ENCODE data around the gene ABCA1. TPM values are rescaled to one million over a fixed set of nuclear protein-coding genes. Genes with fewer than 3 reads are reported as not detected.
"Not testable (repeated sequence)": the region's sequence is repeated elsewhere in the genome, so short reads cannot be mapped to it uniquely, and the experiment has no call there.

Gene ABCA1
- total RNA-seq, 1 donor from 2014 or later: 36.5 TPM

DNA sequence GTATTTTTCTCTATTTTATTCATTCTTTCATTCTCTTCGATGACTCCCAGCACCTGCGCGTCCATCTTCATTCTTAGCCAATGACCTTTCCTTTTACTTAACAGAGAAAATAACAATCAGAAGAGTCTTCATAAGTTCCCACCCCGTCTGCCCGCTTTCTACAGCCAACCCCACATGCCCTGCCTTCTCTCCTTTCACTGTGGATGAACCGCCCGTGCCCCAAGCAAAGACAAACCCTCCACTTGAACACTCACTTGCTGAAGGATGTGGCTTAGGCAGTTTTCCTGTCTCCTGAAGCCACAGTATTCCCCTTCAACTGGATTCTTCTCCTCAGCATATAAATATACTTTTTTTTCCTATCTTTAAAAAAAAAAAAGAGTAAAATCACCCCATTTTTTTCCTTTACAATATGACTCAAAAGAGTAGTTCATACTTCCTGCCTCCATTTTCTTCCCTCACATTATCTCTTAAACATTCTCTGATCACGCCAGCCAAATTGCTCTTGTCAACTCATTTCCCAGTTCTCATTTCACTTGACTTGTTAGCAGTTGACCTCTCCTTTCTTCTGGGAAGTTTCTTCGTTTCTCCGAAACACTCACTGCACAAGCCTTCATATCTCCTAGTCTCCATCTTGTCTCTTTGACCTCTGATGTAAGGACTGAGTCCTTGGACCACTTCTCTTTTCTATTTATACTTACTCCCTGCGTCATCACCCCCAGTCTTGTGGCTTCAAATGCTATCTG lies 153.0 kb downstream of the ABCA1 start:
- DNase-seq (ENCODE audit: extremely low read depth, low read depth, low spot score): no peak

DNA sequence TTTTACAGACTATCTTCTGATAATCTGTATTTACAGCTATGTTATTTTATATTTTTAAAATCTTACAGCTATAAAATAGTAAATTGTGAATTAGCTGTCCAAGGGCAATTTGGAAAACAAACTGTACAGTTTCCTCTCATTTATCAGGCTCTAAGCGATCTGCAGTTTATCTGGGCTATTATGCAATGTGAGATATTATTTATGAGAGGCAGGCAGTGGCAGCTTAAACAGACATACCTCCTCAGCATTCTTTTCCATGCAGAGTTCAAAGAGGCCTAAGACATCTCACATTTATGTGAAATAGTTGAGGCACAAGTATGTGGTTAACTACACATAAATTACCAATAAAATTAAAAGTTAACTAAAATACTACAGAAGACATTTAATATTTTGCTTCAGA lies 153.8 kb downstream of the ABCA1 start:
- no peak for DNase-seq (ENCODE audit: extremely low read depth, low read depth, low spot score)

DNA sequence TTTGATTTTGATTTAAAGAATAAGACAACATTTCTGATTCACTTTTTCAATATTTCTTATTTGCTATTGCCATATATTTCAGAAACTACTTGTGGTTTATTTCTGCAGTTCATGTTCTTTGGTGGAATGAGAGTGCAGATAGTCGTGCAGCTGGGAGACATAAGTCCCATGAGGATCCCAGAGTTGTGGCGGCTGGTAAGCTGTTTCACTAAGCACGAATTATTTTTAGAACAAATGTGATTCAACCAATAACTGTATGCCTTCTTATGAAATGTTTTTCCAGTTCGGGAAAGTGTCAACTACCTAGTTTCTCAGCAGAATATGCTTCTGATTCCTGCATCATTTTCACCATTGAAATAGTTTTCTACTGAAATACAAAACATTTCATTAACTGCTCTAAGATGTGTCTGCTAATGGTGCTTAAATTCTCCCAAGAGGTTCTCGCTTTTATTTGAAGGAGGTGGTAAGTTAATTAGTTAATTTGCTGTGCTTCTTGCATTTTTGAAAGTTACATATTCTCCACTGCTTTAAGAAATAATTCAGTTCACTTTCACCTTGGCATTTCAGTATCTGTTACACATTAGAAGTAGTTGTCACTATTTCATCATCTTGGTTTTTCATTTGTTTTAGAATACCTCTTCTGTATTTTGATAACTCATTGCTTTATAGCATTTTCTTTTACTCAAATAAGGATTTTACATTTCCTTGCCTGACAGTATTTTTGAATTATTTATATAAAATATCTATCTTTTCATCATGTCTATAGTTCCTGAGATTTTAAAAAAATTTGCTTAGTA lies 155.0 kb downstream of the ABCA1 start:
- no peak for DNase-seq (ENCODE audit: extremely low read depth, low read depth, low spot score)

DNA sequence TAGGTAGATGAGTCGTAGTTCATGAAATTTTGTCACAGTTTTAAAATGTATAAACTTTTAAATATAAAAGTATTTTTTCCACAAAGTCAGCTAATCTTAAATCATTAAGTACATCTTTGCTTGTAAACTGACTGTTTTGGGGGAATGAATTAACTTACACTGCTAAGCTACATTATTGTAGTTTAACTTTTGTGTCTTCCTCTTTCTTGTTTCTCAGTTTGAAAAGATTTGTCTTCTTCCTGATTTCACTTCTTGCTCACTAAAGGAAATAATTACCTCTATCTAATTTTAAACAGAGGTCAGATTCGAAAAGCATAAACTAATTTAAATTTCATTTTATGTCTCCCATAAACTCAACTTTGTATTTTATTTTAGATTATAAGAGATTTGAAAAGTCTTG lies 158.3 kb downstream of the ABCA1 start:
- DNase-seq (ENCODE audit: extremely low read depth, low read depth, low spot score): no peak

DNA sequence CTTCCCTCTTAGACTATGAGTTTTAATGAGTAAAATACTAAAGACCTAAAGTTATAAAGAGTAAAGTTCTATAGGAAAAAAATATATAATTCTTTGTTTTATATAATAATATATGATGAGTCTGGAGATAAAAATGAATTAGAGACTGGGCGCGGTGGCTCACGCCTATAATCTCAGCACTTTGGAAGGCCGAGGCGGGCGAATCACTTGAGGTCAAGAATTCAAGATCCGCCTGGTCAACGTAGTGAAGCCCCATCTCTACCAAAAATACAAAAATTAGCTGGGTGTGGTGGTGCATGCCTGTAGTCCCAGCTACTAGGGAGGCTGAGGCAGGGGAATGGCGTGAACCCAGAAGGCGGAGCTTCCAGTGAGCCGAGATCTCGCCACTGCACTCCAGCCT lies 158.9 kb downstream of the ABCA1 start:
- not testable (repeated sequence) for DNase-seq (ENCODE audit: extremely low read depth, low read depth, low spot score)

DNA sequence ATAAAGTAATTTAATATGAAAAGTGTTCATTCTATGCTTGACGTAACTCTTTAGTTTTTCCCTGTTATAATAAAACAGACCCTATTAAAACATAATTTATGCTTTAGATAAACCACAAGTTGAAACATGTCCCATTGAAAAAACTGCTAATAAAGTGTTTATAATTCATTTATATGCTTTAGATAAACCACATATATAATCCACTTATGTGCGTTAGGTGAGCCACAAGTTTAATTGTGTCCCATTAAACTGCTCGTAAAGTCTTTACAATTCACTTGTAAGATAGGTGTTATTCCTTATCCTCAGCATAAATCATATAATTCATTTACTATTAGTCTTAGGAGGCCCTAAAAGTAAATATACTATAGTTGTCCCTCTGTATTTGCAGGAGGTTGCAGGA lies 160.4 kb downstream of the ABCA1 start:
- DNase-seq (ENCODE audit: extremely low read depth, low read depth, low spot score): no peak

DNA sequence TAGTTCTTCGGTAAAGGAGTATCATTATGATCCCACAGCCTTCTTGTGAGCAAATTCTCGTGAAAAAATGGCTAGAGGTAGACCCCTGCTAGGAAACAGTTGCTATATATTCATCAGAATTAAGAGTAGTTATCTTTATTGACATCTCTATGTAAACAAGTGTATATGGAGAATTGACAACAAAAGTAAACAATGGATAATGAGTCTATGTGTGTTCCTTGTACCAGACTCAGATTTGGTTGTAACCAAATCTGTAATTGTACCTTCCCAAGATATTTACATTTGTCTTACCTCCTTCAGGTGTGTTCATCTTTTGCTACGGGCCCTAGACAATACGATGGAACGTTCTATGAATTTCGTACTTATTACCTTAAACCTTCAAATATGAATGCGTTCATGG lies 161.9 kb downstream of the ABCA1 start:
- no peak for DNase-seq (ENCODE audit: extremely low read depth, low read depth, low spot score)

DNA sequence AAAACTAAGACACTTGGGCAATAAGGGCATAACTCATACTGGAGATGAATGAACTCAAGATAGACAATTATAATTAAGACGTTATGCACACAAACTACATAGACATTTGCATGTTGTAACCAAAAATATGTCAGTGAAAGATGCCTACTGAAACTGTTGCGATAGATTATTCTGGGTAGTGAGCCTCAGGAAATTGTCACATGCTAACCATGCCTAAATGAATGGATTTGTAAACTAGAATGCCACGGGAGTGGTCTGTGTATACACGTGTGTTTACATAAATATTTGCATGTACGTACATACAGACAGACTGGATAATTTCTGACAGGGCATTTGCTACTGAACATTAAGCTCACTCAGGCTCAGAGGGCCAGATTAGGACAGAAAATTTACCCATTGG lies 162.8 kb downstream of the ABCA1 start:
- DNase-seq (ENCODE audit: extremely low read depth, low read depth, low spot score): no peak

DNA sequence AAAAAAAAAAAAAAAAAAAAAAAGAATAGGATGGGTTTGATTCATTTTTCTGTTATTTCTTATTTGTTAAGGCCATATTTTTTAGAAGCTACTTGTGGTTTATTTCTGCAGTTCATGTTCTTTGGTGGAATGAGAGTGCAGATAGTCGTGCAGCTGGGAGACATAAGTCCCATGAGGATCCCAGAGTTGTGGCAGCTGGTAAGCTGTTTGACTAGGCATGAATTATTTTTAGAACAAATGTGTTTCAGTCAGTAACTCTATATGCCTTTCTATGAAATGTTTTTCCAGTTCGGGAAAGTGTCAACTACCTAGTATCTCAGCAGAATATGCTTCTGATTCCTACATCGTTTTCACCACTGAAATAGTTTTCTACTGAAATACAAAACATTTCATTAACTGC lies 169.0 kb downstream of the ABCA1 start:
- no peak for DNase-seq (ENCODE audit: extremely low read depth, low read depth, low spot score)

DNA sequence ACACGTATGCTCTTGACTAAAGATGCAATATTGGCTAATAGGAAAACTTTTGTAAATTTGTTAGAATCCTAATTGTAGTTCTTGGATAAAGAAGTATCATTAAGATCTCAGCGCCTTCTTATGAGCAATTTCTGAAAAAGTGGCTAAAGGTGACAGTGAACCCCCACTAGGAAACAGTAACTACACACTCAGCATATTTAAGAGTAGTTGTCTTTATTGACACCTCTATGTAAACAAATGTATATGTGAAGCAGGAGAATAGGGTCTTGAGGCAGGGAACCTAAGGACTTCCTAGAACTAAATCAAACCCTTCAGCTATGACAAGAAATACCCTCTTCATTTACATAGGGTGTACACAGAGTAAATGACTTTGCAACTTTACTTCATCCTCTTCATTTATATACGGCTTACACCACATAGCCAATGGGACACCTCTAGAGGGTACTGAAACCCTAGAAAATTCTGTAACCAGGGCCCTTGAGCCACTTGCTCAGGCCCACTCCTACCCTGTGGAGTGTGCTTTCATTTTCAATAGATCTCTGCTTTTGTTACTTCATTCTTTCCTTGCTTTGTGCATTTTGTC lies 177.7 kb downstream of the ABCA1 start:
- no peak for DNase-seq (ENCODE audit: extremely low read depth, low read depth, low spot score)

DNA sequence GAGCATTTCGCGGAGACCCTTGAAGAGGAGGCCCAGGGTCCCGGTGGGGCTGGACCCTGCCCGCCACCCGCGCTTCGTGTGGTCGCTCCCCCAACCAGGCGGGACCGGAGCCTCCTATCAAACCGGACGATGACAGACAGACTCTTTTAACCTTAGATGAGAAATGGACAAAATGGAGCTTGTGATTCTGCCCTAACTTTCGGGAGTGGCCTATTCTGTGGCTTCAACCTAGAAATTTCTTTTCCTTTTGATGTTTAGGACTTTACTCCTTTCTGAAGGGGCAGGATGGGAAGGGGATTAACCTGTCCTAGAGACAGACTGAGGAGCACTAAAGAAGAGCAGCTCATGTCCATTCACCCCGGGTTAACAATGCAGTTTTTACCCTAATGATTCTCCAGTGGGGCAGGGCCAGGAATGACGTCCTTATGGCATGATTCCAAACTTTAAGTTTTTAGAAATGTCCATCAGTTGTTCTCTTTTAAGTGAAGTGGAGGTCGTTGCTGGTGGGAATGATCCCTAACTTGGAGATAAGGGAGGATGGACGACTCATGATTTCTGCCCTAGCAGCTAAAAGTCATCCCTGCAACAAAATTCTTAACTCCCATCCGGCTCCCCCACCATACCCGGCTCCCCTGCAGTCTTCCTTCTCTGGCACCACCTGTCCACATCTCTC lies 179.5 kb downstream of the ABCA1 start:
- no peak for DNase-seq (ENCODE audit: extremely low read depth, low read depth, low spot score)

DNA sequence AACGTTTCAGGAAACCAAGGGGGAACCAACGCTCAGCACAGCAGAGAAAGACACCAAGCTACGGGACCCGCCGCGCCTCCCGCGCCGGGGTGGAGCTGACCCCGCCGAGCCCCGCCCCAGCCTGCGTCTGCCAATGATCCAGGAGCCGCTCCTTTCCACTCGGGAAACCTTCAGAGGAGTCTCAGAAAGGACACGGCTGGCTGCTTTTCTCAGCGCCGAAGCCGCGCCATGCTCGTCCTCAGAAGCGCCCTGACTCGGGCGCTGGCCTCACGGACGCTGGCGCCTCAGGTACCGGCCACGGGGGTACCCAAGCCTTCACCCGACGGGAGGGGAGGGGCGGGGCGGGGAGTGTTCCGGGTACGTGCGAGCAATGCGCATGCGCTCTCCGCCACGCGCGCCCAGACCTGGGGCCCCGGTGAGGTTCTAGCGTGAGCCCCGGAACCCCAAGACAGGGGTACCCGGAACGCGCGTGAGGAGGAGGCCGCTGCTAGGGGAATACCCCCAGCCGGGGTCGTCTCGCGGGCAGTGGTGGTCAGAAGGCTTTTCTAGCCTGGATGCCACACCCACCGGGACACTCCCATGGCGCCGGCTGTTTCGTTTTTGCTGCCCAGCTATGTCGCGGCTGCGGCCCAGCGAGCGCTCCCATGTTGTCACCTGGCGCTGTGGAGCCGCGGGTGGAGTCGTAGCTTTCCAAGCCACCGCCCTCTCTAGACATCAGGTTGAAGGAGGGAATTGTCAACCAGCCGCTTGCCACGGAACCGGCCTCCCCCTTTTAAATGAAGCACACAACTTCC lies 180.2 kb downstream of the ABCA1 start, which contains the start of gene NIPSNAP3A:
NIPSNAP3A (plus strand) TSS at position 119 of the 794 bp plus-strand sequence; CDS start at position 229, 110 bp downstream.
- no peak for DNase-seq (ENCODE audit: extremely low read depth, low read depth, low spot score)

DNA sequence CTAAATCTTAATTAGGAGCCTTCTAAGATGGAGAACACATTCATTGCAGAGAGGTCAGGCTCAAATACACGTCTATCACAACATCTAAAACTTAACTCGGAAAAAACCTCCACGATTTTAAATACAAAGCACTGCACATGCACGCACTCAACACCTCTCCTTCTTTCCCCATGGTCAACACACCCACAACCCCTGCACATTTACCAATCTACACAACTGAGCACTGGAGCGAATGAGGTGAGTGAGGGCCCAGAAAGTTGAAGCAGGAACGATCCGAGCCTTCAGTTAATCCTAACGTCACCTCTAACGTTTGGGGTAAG lies 180.8 kb downstream of the ABCA1 start:
- DNase-seq (ENCODE audit: extremely low read depth, low read depth, low spot score): no peak

DNA sequence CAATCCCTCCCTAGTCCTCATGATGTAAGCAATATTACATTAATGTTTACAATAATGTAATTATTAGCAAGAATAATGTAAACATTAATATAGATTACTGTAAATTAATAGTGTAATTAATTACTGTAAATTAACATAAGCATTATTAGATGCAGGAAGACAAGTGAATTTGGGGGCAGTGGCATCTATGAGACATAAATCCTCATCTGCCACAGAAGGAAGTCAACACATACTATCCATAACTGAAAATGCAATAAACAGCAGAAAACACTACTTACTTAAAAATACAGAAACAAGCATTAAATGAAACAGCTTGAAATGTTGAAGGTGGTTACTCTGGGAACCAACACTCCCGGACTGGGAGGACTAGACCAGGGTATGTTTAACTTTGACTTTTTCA lies 181.2 kb downstream of the ABCA1 start:
- no peak for DNase-seq (ENCODE audit: extremely low read depth, low read depth, low spot score)

DNA sequence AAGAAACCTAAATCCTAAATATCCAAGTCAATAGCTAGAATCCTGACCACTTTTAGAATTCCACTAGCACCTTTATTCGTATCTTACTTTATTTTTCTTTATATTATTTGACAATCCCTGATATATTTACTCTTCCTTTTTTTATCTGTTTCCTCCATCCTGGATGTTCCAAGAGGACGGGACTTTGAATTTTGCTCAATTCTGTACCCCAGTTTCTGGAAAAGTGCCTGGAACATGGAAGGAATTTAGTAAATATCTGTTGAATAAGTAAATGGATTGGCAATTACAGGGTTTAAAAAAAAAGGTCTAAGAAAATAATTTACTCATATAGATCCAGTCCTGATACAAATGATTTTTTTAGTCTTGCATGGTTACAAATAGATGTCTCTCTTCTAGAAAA lies 181.7 kb downstream of the ABCA1 start:
- no peak for DNase-seq (ENCODE audit: extremely low read depth, low read depth, low spot score)

DNA sequence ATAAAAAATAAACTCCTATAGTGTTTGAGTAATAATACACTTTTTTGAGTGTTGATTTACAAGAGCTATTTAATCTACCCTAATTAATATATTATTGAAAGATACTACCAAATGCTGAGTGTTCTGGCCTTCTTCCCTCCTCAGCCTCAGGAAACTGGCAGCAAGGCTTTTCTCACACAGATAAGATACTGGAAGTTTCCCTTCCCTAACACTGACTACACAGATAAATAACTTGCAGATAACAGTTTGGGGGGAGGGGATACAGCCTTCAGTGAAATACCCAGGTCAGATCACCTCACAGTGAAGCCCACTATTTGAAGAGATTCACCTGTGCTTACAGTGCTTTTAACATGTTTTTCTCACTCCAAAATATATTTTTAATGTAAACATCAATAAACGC lies 182.1 kb downstream of the ABCA1 start:
- no peak for DNase-seq (ENCODE audit: extremely low read depth, low read depth, low spot score)

DNA sequence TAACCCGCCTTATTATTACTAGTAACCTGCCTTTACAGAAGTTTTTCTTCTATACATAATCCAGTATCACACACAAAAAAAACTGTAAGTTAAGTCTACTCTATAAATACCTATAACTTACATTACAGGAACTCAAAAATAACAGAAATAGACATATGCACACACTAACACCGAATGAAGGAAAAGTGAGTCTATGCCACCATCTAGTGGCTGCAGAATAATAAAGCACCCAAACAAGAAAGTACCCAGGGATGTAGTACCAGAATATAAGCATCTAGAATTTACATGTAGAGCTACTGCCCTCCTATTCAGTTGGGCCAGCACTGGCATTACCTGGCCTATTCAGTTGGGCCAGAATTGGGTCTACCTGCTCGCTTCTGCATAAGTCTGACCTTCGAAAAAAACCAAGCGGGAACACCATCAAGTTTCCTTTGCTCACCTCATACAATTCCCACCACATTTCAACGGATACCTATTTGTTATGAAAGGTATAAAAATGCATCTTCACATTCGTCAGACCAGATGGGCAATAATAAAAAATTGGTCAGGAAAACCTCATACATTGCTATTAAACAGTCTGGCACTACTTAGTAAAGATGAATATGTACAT lies 184.5 kb downstream of the ABCA1 start:
- DNase-seq (ENCODE audit: extremely low read depth, low read depth, low spot score): no peak

DNA sequence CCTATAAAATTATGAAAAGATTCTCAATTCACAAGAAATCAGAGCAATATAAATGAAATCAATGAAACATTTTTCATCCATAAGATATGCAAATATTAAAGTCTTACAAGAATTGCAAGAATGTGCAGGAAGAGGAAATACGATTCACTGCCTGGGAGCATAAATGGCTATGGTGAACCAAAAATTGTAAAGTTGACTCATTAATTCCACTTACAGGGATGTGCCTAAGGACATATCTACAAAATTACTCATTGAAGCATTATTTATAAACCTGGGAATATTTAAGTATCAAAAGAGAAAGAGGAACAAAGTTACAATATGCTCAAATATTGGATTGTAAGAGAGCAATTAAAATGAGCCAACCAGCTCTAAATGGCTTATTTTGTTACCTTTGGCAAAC lies 187.3 kb downstream of the ABCA1 start:
- DNase-seq (ENCODE audit: extremely low read depth, low read depth, low spot score): no peak

DNA sequence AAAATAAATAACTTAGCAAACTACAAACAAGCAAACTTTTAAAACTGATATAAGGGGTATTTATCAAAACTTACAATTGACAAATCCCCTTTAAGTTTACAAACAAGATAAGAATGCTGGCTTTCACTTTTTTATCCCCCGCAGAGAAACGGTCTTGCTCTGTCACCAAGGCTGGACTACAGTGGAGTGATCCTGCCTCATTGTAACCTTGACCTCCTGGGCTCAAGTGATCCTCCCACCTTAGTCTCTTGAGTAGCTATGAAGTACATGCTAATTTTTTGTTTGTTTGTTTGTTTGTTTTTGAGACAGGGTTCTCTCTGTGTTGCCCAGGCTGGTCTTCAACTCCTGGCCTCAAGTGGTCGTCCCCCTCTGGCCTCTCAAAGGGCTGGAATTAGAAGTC lies 189.5 kb downstream of the ABCA1 start:
- DNase-seq (ENCODE audit: extremely low read depth, low read depth, low spot score): no peak
